HT1080 (cell line): Measurements from ENCODE around the gene RNF149. TPM values are rescaled to one million over a fixed set of nuclear protein-coding genes. Genes with fewer than 3 reads are reported as not detected.
A peak's percentile ranks its signal among the peaks of the same experiment; 100 is the strongest.
"Not testable (repeated sequence)": the region's sequence is repeated elsewhere in the genome, so short reads cannot be mapped to it uniquely, and the experiment has no call there.

Experiments used
- DNase-seq: peaks from one replicate; pipeline ENCODE4 v3.0.0-alpha.2; 2015; ENCODE audit warnings: low read depth
- total RNA-seq: library from RNA; depleted of rRNA; stranded (reverse); fragments of >200 nt; shearing (Covaris generic); gene quantifications from 2 replicates; pipeline ENCODE4 v1.2.3, GENCODE V29; 2014

RNF149 gene
- total RNA-seq, 1 experiment from 2014 or later = 66.0 TPM

DNA sequence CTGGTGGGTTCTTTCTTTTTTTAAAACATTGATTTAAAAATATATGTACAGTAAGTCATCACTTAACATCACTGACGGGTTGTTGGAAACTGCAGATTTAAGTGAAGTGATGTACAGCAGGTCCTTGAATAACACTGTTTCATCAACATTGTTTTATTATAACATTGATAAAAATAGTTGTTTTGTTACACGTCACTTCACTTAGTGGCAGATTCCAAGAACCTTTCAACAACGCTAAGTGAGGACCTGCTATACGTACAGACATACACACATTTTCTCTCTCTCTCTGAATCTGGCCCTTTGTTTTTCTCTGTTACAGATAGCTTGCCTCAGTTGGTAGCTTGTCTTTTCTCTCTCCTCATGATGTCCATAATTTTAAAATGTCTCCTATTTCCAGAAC is 46.4 kb downstream of the RNF149 start:
- DNase-seq = no peak

DNA sequence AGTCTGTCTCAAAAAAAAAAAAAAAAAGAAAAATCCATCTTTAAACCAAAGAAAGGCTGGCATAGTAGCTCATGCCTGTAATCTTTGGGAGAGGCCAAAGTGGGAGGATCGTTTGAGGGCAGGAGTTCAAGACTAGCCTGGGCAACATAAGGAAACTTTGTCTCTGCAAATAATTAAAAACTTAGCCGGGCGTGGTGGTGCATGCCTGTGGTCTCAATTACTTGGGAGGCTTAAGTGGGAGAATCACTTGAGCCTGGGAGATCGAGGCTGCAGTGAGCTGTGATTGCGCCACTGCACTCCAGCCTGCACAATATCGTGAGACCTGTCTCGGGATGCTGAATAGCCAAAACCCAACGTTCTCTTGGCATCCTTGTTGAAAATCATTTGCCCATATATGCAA is 49.7 kb downstream of the RNF149 start:
- DNase-seq = no peak

DNA sequence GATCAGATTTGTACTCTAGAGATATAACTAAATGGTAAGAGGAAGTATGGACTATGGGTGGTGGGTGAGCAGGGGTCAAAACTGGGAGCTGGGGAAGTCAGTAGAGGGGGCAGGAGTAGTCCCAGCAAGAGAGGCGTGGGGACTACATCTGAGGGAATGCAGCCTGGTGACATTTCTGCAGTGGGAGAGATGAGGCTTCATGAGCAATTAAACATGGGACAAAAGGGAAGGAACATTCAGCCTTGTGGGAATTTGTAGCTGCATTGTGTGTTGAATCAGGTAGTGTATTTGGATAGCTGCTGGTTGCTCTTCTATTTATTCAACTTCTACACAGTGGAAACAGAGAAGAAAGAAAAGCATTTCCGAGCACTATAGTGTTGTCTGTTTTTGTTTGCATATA is 52.2 kb downstream of the RNF149 start:
- no peak for DNase-seq

DNA sequence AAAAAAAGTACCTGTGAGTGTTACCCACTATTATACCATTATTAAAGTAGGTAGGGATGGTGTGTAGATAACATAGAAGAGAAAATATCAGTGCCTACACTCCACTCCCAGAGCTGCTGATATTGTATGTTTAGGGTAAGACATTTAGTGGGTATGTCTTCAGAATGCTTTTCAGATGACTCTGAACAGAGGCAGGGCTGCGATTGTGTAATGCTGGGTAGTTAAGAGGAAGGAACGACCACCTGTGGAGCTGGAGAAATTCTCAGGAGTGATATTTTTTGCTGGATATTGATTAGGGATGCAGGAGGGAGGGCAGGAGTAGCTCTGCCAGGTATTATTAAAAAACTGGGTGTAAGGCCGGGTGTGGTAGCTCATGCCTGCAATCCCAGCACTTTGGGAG is 53.0 kb downstream of the RNF149 start:
- DNase-seq = no peak

DNA sequence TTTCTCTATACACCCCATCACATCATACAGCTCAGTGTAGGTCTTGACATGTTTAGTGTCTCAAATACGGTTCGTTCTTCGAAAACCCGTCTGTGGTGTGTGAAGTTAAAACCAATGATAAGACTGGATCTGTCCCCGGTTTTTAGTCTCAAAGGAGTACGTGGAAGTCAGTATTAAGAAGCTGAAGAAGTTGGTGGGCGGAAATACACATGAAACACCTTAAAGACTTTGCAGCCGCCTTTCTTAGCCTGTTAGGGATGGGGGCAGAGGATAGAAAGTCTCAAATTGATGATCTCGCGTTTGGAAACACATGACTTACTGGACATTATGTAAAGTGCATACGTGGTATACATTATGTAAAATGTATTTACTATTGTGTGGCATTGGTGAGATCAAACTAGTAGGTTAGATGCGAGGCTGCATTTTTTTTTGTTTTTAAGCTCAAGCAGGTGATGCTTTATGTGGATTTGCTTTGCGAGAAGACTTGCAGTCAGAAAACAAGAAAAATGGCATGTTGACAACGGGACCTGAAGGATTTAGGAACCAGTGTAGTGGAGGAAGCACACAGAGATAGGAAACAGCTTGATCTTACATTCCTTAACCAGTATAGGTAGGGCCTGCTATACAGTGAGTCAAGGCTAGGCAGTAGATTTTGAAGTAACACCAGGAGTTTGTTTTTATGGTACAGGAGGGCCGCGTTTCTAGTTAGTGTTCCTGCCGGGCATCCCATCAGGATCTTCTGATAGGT is 54.6 kb downstream of the RNF149 start:
- DNase-seq = no peak

DNA sequence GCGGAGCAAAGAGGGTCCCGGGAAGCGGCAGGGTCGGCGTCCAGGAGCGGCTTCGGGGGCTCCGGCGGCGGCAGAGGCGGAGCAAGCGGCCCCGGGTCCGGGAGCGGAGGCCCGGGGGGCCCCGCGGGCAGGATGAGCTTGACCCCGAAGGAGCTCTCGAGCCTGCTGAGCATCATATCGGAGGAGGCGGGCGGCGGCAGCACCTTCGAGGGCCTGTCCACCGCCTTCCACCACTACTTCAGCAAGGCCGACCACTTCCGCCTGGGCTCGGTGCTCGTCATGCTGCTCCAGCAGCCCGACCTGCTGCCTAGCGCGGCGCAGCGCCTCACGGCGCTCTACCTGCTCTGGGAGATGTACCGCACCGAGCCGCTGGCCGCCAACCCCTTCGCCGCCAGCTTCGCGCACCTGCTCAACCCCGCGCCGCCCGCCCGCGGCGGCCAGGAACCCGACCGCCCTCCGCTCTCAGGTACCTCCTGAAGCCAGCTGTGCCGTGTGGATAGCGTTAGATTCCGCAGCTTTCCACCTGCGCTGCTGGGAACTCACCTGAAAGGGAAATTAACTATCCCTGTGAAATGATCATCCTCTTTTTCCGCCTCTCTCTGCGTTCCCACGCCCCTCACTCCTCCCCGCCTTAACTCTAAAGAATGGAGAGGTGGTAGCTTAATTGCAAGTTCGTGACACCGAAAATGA is 55.3 kb downstream of the RNF149 start:
- DNase-seq = no peak

DNA sequence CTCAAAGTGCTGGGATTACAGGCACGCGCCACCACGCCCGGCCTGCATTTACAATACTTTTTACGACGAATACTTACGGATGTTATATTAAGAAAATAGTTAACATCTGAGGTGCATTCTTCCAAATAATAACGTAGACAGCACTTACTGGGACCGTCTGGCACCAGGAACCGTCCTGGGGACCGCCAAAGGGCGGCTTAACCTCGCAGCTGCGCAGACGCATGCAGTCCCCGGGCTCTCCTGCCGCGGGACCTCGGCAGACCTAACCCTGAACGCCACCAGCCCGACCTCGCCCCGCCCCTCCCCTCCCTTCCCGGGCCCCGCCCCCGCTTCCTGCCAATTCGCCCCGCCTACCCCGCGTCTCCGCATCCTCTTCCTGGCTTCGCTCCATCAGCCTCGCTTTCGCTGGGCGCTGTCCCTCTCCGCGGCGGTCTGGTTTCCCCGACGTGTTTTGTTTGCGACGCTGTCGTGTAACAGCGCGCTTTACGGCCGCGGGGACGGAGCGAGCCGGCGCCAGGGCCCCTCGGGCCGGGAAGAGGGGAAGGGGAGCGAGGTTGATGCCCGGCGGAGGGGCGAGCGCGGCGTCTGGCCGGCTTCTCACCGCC is 56.0 kb downstream of the RNF149 start, which contains the start of gene CNOT11:
Gene CNOT11, plus strand, starts transcription at position 479 of the 605 bp plus-strand sequence. Its CDS starts 79 bp downstream, at position 558.
- peak; percentile 88 for DNase-seq

DNA sequence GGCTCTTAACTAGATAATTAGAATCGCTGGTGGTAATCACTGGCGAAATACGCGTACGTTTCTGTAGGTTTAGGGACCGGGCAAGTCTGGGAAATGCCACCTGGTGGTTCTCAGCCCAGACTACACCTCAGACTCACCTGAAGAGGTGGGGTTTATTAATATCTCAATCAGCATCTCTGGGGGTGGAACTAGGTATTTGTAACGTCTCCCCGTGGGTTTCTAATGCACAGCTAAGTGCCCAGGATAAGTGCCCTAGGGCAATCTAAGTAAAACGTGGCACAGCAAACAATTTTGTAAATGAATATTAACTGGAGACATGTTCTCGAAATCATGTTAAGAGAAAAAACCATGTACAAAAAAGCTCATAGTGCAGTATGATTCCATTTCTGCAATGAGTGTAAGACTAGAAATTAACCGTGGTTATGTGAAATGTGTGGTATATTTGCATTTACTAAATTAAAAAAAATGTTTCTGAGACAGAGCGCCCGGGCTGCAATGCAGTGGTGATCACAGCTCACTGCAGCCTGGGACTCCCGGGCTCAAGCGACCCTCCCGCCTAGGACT is 56.6 kb downstream of the RNF149 start:
- no peak for DNase-seq

DNA sequence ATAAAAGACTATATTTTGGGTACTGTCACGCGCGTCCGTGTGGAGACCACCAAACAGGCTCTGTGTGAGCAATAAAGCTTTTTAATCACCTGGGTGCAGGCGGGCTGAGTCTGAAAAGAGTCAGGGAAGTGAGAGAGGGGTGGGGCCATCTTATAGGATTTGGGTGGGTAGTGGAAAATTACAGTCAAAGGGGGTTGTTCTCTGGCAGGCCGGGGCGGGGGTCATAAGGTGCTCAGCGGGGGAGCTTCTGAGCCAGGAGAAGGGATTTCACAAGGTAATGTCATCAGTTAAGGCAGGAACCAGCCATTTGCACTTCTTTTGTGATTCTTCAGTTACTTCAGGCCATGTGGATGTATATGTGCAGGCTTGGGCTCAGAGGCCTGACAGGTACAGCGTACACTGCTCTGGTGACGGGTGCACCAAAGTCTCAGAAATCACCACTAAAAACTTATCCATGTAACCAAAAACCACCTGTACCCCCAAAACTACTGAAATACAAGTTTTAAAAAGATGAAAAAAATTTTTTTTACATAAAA is 57.2 kb downstream of the RNF149 start:
- DNase-seq = not testable (repeated sequence)

DNA sequence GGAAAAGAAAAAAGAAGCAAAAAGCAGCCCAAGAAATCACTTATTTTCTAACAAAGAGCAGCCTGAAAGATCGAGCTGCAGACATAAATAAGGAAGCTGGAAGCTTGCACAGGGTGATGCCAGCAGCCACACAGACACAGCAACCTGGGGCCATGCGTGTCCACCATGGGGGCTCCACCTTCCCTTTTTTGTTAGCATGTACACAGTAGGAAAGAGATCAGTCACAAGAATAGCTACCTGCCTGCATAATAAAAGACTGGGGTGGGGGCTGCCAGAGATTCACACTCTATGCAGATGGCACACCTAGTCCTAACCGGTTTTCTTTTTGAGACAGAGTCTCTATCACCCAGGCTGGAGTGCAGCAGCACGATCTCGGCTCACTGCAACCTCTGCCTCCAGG is 58.7 kb downstream of the RNF149 start:
- no peak for DNase-seq

DNA sequence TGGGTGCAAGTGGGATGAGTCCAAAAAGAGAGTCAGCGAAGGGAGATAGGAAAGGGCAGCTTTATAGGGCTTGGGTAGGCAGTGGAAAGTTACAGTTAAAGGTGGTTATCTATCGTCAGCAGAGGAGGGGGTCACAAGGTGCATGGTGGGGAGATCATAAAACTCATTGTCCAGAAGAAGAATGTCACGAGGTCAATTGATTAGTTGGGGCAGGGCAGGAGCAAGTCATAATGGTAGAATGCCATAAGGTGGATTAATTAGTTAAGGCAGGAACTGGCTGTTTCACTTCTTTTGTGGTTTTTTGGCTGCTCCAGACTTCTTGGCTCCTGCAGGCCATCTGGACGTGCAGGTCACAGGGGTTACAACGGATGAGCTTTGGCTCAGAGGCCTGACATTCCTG is 59.7 kb downstream of the RNF149 start:
- not testable (repeated sequence) for DNase-seq

DNA sequence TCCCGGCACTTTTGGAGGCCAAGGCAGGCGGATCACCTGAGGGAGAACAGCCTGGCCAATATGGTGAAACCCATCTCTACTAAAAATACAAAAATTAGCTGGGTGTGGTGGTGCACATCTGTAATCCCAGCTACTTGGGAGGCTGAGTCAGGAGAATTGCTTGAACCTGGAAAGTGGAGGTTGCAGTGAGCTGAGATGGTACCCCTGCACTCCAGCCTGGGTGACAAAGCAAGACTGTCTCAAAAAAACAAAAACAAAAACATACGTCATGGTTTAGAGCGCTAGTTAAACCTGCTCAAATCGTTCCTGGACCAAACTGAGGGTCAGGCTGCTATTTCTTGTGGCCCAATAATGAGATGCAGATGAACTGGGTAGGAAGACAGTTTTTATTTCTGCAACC is 63.0 kb downstream of the RNF149 start:
- not testable (repeated sequence) for DNase-seq

DNA sequence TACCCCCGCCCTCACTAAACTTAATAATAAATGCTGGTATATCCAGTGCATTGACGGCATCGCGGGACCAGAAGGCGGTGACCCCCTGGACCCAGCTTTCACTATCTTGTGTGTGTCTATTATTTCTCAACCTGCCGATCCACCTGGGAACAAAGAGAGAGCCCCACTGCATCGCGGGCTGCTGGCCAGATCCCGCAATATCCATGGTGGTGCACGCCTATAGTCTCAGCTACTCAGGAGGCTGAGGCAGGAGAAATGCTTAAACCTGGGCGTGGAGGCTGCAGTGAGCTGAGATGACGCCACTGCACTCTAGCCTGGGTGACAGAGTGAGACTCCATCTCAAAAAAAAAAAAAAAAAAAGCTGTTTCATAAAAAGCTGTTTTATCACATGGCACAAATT is 63.6 kb downstream of the RNF149 start:
- DNase-seq = not testable (repeated sequence)

DNA sequence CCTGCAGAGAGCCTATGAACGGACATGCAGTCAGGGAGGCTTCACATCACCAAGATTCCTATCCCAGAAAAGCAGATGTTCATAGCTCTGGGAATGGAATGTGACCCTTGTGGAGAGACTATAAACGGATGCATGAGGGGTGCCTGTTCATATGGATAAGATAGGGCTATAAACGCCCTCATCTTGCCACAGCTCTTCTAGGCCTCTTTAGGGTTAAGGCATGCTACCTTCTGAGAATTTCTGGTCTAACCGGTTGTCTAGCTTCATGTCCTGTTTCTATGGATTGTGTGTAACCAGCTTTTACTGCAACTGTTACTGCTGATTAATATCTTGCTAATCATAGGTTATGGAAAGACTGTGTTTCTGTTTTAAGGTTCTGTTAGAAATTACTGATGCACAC is 64.1 kb downstream of the RNF149 start:
- DNase-seq = not testable (repeated sequence)

DNA sequence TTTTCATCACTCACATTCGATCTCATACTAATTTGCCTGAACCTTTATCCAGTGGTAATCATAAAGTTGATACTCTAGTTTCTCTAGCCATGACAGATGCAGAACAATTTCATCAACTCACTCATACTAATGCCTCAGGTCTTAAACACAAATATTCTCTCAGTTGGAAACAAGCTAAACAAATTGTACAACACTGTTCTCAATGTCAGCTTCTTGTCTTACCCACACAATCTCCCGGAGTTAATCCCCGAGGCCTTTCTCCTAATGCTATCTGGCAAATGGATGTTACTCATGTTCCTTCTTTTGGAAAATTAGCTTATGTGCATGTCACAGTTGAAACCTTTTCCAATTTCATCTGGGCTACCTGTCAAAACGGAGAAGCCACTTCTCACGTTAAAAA is 67.3 kb downstream of the RNF149 start:
- DNase-seq = no peak

DNA sequence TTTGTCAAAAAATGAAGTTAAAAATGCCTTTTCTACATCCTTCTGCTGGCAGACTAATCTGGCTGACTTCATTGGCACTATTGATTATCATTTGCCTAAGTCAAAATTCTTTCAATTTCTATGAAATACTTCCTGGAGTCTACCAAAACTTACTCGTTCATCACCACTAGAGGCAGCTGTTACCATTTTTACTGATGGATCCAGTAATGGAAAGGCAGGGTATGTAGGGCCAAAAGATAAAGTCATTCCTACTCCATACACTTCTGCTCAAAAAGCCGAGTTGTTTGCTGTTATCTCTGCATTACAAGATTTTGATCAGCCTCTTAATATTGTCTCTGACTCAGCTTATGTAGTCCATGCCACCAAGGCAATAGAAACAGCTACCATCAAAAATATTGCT is 67.8 kb downstream of the RNF149 start:
- not testable (repeated sequence) for DNase-seq

DNA sequence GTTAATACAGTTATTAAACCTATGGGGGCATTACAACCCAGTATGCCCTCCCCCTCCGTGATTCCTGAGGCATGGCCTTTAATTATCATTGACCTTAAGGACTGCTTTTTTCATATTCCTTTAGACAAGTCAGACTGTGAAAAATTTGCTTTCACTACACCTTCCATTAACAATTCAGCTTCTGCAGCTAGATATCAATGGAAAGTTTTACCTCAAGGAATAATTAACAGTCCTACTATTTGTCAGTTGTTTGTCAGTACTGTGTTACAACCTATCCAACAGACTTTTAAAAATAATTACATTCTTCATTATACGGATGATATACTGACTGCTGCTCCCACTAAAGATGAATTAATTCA is 68.8 kb downstream of the RNF149 start:
- not testable (repeated sequence) for DNase-seq

DNA sequence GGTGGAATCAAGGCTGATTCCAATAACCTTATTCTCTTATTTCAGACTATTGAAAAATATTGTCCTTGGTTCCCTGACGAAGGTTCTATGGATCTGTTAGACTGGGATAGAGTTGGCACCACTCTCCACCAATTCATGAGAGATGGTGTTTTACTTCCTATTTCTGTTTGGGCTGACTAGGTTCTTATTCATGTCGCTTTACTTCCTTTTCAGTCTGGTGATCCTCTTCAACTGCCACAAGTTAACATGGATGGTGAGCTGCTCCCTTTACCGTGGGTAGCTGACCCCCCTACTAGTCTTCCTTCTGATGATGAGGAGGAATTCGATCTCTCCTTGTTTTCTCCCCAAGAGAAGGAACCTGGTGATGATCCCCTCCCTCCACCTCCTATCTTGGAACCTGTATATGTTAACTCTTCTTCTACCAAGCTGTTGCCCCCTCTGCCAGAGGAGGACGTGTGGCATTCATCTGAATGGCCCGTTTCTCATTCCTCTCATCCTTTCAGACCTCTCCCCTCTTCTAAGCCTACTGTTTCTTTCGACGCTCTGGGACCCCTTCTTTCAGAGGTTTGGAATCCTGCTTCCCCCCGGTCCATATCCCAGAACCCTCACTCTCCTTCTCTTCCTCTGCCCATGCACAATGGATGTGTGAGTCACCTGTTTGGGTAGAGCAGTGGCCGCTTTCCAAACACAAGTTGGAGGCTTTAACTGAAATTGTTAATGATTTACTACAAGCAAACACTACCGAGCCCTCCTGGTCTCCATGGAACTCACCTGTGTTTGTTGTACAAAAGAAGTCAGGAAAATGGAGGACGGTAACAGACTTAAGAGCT is 69.4 kb downstream of the RNF149 start:
- no peak for DNase-seq

DNA sequence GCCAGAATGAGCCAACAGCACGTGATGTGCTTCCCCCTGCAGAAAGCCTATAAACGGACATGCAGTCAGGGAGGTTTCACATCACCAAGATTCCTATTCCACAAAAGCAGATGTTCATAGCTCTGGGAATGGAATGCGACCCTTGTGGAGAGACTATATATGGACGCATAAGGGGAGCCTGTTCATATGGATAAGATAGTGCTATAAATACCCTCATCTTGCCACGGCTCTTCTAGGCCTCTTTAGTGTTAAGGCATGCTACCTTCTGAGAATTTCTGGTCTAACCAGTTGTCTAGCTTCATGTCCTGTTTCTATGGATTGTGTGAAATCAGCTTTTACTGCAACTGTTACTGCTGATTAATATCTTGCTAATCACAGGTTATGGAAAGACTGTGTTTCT is 70.6 kb downstream of the RNF149 start:
- DNase-seq = not testable (repeated sequence)

DNA sequence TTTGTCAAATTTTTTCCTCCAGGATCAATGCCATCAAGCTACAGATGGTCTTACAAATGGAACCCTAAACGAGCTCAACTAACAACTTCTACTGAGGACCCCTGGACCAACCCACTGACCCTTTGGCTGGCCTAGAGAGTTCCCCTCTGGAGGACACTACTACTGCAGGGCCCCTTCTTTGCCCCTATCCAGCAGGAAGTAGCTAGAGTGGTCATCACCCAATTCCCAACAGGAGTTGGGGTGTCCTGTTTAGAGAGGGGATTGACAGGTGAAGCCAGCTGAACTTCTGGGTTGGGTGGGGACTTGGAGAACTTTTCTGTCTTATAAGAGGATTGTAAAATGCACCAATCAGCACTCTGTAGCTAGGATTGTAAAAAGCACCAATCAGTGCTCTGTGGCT is 72.5 kb downstream of the RNF149 start:
- DNase-seq = not testable (repeated sequence)
